HEK293 (cell line): Measurements from ENCODE around the gene NXPE4.

ENCODE experiments used
- ZNF366 ChIP-seq: fragments of 450-650 bp; formaldehyde crosslinking; conservative IDR thresholded peaks from 2 replicates; pipeline ENCODE4 v1.5.1; 2016; ENCODE audit warnings: missing biosample characterization, missing genetic modification characterization
- TF ChIP-seq, protein P1 (sequence below): fragments of 450-650 bp; formaldehyde crosslinking; IDR thresholded peaks from 2 replicates; pipeline ENCODE4 v1.5.1; 2016; ENCODE audit warnings: missing biosample characterization, missing genetic modification characterization

DNA sequence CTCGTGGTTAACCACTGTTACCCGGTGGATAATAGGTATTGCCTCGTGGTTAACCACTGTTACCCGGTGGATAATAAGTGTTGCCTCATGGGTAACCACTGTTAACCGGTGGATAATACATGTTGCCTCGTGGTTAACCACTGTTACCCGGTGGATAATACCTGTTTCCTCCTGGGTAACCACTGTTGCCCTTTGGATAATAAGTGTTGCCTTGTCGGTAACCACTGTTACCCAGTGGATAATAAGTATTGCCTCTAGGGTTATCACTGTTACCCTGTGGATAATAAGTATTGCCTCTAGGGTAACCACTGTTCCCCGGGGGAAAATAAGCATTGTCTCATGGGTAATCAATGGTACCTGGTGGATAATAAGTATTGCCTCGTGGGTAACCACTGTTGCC lies 15.0 kb upstream of the NXPE4 start:
- TF ChIP-seq, protein P1, sequence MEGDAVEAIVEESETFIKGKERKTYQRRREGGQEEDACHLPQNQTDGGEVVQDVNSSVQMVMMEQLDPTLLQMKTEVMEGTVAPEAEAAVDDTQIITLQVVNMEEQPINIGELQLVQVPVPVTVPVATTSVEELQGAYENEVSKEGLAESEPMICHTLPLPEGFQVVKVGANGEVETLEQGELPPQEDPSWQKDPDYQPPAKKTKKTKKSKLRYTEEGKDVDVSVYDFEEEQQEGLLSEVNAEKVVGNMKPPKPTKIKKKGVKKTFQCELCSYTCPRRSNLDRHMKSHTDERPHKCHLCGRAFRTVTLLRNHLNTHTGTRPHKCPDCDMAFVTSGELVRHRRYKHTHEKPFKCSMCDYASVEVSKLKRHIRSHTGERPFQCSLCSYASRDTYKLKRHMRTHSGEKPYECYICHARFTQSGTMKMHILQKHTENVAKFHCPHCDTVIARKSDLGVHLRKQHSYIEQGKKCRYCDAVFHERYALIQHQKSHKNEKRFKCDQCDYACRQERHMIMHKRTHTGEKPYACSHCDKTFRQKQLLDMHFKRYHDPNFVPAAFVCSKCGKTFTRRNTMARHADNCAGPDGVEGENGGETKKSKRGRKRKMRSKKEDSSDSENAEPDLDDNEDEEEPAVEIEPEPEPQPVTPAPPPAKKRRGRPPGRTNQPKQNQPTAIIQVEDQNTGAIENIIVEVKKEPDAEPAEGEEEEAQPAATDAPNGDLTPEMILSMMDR, result no peak
- TF ChIP-seq ZNF366 (tag by site-specific recombination), result no peak
